HG03432 (cell line): Measurements from ENCODE around the gene AP4E1.
"Not testable (repeated sequence)": the region's sequence is repeated elsewhere in the genome, so short reads cannot be mapped to it uniquely, and the experiment has no call there.

Source experiments
- ATAC-seq: cut with Tn5 transposase; IDR thresholded peaks from one replicate; pipeline ENCODE4 v1.9.1; 2021; ENCODE audit warnings: mild to moderate bottlenecking, moderate library complexity; ENCODE audit not compliant: unreplicated experiment

The AP4E1 gene

GRCh38 chr15:50888054-50888453 is 20.4 kb upstream of the AP4E1 start:
- no peak for ATAC-seq

- ATAC-seq, result no peak
Observed at GRCh38 chr15:50889589-50889988, 18.9 kb upstream of the AP4E1 start.

GRCh38 chr15:50890751-50891150 is 17.7 kb upstream of the AP4E1 start:
- ATAC-seq, result no peak

GRCh38 chr15:50891159-50891558 is 17.3 kb upstream of the AP4E1 start:
- no peak for ATAC-seq

GRCh38 chr15:50893976-50894375 is 14.5 kb upstream of the AP4E1 start:
- ATAC-seq, result no peak

- not testable (repeated sequence) for ATAC-seq
Observed at GRCh38 chr15:50901390-50901789, 7.1 kb upstream of the AP4E1 start.

GRCh38 chr15:50904211-50904610 is 4.3 kb upstream of the AP4E1 start:
- ATAC-seq, result no peak

- ATAC-seq, result no peak
Observed at GRCh38 chr15:50905055-50905454, 3.4 kb upstream of the AP4E1 start.

GRCh38 chr15:50906954-50907600 is 1.4 kb upstream of the AP4E1 start:
- peak; percentile 65 for ATAC-seq

GRCh38 chr15:50907601-50908208 is 778 bp upstream of the AP4E1 start:
- peak; percentile 15 for ATAC-seq

GRCh38 chr15:50909010-50909317 is 481 bp downstream of the AP4E1 start:
- no peak for ATAC-seq

GRCh38 chr15:50910426-50910795 is 1.9 kb downstream of the AP4E1 start:
- ATAC-seq, result not testable (repeated sequence)

- no peak for ATAC-seq
Observed at GRCh38 chr15:50911001-50911400, 2.5 kb downstream of the AP4E1 start.

GRCh38 chr15:50911621-50912020 is 3.1 kb downstream of the AP4E1 start:
- no peak for ATAC-seq

- no peak for ATAC-seq
Observed at GRCh38 chr15:50916400-50916799, 7.9 kb downstream of the AP4E1 start.

- ATAC-seq, result not testable (repeated sequence)
Observed at GRCh38 chr15:50919359-50919758, 10.9 kb downstream of the AP4E1 start.

- no peak for ATAC-seq
Observed at GRCh38 chr15:50925281-50925680, 16.8 kb downstream of the AP4E1 start.

- ATAC-seq, result no peak
Observed at GRCh38 chr15:50929062-50929461, 20.6 kb downstream of the AP4E1 start.

- ATAC-seq, result no peak
Observed at GRCh38 chr15:50930792-50931191, 22.3 kb downstream of the AP4E1 start.

GRCh38 chr15:50933341-50933740 is 24.9 kb downstream of the AP4E1 start:
- no peak for ATAC-seq

GRCh38 chr15:50938525-50938924 is 30.0 kb downstream of the AP4E1 start:
- ATAC-seq, result no peak

- no peak for ATAC-seq
Observed at GRCh38 chr15:50939911-50940310, 31.4 kb downstream of the AP4E1 start.

GRCh38 chr15:50940506-50940905 is 32.0 kb downstream of the AP4E1 start:
- no peak for ATAC-seq
